WTC11 (cell line): ENCODE measurements around the gene UBAC2. TPM values are rescaled to one million over a fixed set of nuclear protein-coding genes. Genes with fewer than 3 reads are reported as not detected.

Experiments
- ATAC-seq: fragments of 200-7000 bp; cut with Tn5 transposase; 2 replicates; pipeline ENCODE4 v1.10.0; 2021; ENCODE audit warnings: mild to moderate bottlenecking, moderate library complexity
- CTCF ChIA-PET: fragments of 300-600 bp; sonication (Branson Sonifier 250); formaldehyde crosslinking; loops from one replicate; lab custom pipeline; 2021; ENCODE audit warnings: antibody characterized with exemption; lab: Charles Lee
- POLR2A ChIA-PET: fragments of 350-600 bp; sonication (Branson Sonifier 250); formaldehyde crosslinking; loops from one replicate; lab custom pipeline; 2021; ENCODE audit warnings: antibody characterized with exemption; lab: Charles Lee
- DNase-seq: peaks from one replicate; pipeline ENCODE4 v3.0.0; 2021; ENCODE audit warnings: low spot score
- H3K27ac Mint-ChIP-seq: 2 replicates; pipeline ENCODE4 v1.8.0; 2021; ENCODE audit warnings: mixed read lengths
- H3K27me3 Mint-ChIP-seq: 2 replicates; pipeline ENCODE4 v1.8.0; 2021; ENCODE audit warnings: low read depth, mild to moderate bottlenecking, moderate library complexity, mixed read lengths
- H3K36me3 Mint-ChIP-seq: 2 replicates; pipeline ENCODE4 v1.8.0; 2021; ENCODE audit warnings: mixed read lengths
- H3K4me1 Mint-ChIP-seq: 2 replicates; pipeline ENCODE4 v1.8.0; 2022; ENCODE audit warnings: mixed read lengths
- H3K4me3 Mint-ChIP-seq: 2 replicates; pipeline ENCODE4 v1.8.0; 2021; ENCODE audit warnings: mild to moderate bottlenecking, moderate library complexity, mixed read lengths
- H3K9me3 Mint-ChIP-seq: 2 replicates; pipeline ENCODE4 v1.8.0; 2021; ENCODE audit warnings: mixed read lengths
- CREM ChIP-seq: sonication (generic); formaldehyde crosslinking; IDR thresholded peaks from 2 replicates; pipeline ENCODE4 v1.8.1; 2022; ENCODE audit warnings: mild to moderate bottlenecking, missing genetic modification reagents, moderate library complexity
- NR3C1 ChIP-seq: sonication (generic); formaldehyde crosslinking; conservative IDR thresholded peaks from 2 replicates; pipeline ENCODE4 v1.8.1; 2023; ENCODE audit warnings: low read depth, mild to moderate bottlenecking, missing genetic modification reagents
- TEAD1 ChIP-seq: sonication (generic); formaldehyde crosslinking; IDR thresholded peaks from 2 replicates; pipeline ENCODE4 v1.8.0; 2022; ENCODE audit warnings: mild to moderate bottlenecking, missing genetic modification reagents
- TP53 ChIP-seq: sonication (generic); formaldehyde crosslinking; IDR thresholded peaks from 2 replicates; pipeline ENCODE4 v1.8.1; 2023; ENCODE audit warnings: mild to moderate bottlenecking, missing genetic modification reagents
- ZBTB21 ChIP-seq: sonication (generic); formaldehyde crosslinking; IDR thresholded peaks from 2 replicates; pipeline ENCODE4 v1.8.1; 2023; ENCODE audit warnings: mild to moderate bottlenecking, missing genetic modification reagents, borderline replicate concordance
- ZNF121 ChIP-seq: sonication (generic); formaldehyde crosslinking; IDR thresholded peaks from 2 replicates; pipeline ENCODE4 v1.8.0; 2023; ENCODE audit warnings: missing genetic modification reagents
- ZNF232 ChIP-seq: sonication (generic); formaldehyde crosslinking; IDR thresholded peaks from 2 replicates; pipeline ENCODE4 v1.8.0; 2022; ENCODE audit warnings: mild to moderate bottlenecking, missing genetic modification reagents
- ZNF263 ChIP-seq: sonication (generic); formaldehyde crosslinking; IDR thresholded peaks from 2 replicates; pipeline ENCODE4 v1.8.1; 2022; ENCODE audit warnings: low read depth, mild to moderate bottlenecking, moderate library complexity, missing genetic modification reagents
- total RNA-seq: library from RNA; stranded (reverse); gene quantifications from 3 replicates; pipeline ENCODE4 v1.2.3, GENCODE V29; 2021
- TF ChIP-seq, protein P1 (sequence below): sonication (generic); formaldehyde crosslinking; IDR thresholded peaks from 2 replicates; pipeline ENCODE4 v1.8.1; 2023; ENCODE audit warnings: mild to moderate bottlenecking, missing genetic modification reagents
- TF ChIP-seq, protein P2 (sequence below): sonication (generic); formaldehyde crosslinking; IDR thresholded peaks from 2 replicates; pipeline ENCODE4 v1.8.1; 2022; ENCODE audit warnings: low read depth, missing genetic modification reagents, borderline replicate concordance
- TF ChIP-seq, protein P3 (sequence below): fragments of 250-450 bp; sonication (Bioruptor Pico); IDR thresholded peaks from 2 replicates; pipeline ENCODE4 v2.1.2; 2022; ENCODE audit warnings: mild to moderate bottlenecking, moderate library complexity
- TF ChIP-seq, protein P4 (sequence below): sonication (generic); formaldehyde crosslinking; conservative IDR thresholded peaks from 2 replicates; pipeline ENCODE4 v1.8.1; 2023; ENCODE audit warnings: mild to moderate bottlenecking, low read depth, missing genetic modification reagents, moderate library complexity
- TF ChIP-seq, protein P5 (sequence below): sonication (generic); formaldehyde crosslinking; IDR thresholded peaks from 2 replicates; pipeline ENCODE4 v1.8.0; 2023; ENCODE audit warnings: missing genetic modification reagents, mild to moderate bottlenecking, borderline replicate concordance

Gene UBAC2
- total RNA-seq, 1 experiment from 2014 or later, result 64.7 TPM

DNA sequence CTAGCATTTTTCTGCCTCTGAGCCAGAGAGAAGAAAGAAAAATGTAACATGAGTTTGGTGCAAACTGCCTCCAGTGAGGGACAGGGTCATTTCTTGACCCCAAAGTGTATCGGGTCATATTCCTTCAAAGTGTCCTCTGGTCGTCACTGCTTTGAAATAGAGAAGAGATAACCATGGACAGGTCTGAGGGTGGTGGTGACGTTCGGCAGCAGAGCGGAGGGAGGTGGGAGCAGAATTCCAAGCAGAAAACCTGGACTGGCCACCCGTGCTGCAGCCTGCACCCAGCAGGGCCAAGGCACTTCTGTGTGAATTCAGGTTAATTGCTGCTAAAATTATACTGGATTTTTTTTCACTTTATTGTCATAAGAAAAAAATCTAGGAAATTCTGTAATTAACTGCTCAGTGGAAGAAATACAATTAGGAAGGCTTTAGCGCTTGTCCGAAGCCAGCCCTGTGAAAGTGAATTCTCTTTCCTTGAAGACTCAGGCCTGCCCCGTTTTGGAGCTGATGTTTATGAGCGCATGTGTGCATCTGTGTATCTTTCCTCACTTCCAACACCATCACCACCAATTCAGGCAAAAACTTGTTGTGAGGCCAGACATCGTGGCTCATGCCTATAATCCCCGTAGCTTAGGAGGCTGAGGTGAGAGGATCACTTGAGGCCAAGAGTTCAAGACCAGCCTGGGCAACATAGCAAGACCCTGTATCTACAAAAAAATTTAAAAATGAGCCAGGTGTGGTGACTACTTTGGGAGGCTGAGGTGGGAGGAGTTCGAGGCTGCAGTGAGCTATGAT lies 37.9 kb upstream of the UBAC2 start:
- Mint-ChIP-seq H3K36me3 (no peaks in the 10 kb centered on the region), H3K27ac (no peak overlapping the region), H3K4me3 (no peak overlapping the region), H3K27me3 (peaks cover 4% of the 10 kb centered on the region), H3K4me1 (no peaks in the 10 kb centered on the region), H3K9me3 (peaks cover 8% of the 10 kb centered on the region)
- ATAC-seq, result no peak
- TF ChIP-seq ZBTB21 (CRISPR knock-in tag), result no peak
- TF ChIP-seq, protein P1, sequence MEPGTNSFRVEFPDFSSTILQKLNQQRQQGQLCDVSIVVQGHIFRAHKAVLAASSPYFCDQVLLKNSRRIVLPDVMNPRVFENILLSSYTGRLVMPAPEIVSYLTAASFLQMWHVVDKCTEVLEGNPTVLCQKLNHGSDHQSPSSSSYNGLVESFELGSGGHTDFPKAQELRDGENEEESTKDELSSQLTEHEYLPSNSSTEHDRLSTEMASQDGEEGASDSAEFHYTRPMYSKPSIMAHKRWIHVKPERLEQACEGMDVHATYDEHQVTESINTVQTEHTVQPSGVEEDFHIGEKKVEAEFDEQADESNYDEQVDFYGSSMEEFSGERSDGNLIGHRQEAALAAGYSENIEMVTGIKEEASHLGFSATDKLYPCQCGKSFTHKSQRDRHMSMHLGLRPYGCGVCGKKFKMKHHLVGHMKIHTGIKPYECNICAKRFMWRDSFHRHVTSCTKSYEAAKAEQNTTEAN (CRISPR knock-in tag), result no peak
- peak; percentile 68; the same call in 1 of the 2 replicates for TF ChIP-seq ZNF121 (CRISPR knock-in tag)
- TF ChIP-seq NR3C1, result no peak
- no peak for TF ChIP-seq CREM
- CTCF ChIA-PET, result interaction anchor here (0.7 kb wide), 1 partner anchor 506 kb away, joined by 3 read pairs; no protein-coding TSS in a partner anchor
- POLR2A ChIA-PET, result no interaction called here
- no peak for DNase-seq

DNA sequence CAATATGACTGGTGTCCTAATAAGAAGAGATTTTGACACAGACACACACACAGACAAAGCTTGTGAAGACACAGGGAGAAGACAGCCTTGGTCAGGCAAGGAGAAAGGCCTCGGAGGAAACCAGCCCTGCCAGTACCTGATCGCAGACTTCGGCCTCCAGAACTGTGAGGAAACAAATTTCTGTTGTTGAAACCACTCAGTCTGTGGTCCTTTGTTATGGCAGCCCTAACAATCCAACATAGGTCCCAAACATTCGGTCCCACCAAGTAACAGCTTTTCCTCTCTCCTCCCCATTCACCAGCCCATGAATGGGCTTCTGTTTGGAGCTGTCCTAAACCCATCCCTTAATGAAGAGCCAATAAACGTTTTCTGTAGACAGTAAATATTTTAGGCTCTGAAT lies 36.4 kb upstream of the UBAC2 start:
- Mint-ChIP-seq H3K27me3 (peaks cover 10% of the 10 kb centered on the region), H3K9me3 (peaks cover 16% of the 10 kb centered on the region), H3K36me3 (no peaks in the 10 kb centered on the region), H3K4me3 (no peak overlapping the region), H3K4me1 (no peaks in the 10 kb centered on the region), H3K27ac (no peak overlapping the region)
- POLR2A ChIA-PET, result no interaction called here
- CTCF ChIA-PET, result interaction anchor here (0.8 kb wide), 1 partner anchor 101 kb away, joined by 3 read pairs; no protein-coding TSS in a partner anchor
- DNase-seq (no peak), ATAC-seq (no peak)
- TF ChIP-seq TEAD1 (no peak), ZNF121 (CRISPR knock-in tag) (no peak), ZNF263 (CRISPR knock-in tag) (no peak), TP53 (CRISPR knock-in tag) (no peak), ZNF232 (CRISPR knock-in tag) (no peak)
- TF ChIP-seq, protein P2, sequence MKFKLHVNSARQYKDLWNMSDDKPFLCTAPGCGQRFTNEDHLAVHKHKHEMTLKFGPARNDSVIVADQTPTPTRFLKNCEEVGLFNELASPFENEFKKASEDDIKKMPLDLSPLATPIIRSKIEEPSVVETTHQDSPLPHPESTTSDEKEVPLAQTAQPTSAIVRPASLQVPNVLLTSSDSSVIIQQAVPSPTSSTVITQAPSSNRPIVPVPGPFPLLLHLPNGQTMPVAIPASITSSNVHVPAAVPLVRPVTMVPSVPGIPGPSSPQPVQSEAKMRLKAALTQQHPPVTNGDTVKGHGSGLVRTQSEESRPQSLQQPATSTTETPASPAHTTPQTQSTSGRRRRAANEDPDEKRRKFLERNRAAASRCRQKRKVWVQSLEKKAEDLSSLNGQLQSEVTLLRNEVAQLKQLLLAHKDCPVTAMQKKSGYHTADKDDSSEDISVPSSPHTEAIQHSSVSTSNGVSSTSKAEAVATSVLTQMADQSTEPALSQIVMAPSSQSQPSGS (CRISPR knock-in tag), result no peak
- TF ChIP-seq, protein P3, sequence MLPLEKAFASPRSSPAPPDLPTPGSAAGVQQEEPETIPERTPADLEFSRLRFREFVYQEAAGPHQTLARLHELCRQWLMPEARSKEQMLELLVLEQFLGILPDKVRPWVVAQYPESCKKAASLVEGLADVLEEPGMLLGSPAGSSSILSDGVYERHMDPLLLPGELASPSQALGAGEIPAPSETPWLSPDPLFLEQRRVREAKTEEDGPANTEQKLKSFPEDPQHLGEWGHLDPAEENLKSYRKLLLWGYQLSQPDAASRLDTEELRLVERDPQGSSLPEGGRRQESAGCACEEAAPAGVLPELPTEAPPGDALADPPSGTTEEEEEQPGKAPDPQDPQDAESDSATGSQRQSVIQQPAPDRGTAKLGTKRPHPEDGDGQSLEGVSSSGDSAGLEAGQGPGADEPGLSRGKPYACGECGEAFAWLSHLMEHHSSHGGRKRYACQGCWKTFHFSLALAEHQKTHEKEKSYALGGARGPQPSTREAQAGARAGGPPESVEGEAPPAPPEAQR (CRISPR knock-in tag), result no peak
- TF ChIP-seq, protein P4, sequence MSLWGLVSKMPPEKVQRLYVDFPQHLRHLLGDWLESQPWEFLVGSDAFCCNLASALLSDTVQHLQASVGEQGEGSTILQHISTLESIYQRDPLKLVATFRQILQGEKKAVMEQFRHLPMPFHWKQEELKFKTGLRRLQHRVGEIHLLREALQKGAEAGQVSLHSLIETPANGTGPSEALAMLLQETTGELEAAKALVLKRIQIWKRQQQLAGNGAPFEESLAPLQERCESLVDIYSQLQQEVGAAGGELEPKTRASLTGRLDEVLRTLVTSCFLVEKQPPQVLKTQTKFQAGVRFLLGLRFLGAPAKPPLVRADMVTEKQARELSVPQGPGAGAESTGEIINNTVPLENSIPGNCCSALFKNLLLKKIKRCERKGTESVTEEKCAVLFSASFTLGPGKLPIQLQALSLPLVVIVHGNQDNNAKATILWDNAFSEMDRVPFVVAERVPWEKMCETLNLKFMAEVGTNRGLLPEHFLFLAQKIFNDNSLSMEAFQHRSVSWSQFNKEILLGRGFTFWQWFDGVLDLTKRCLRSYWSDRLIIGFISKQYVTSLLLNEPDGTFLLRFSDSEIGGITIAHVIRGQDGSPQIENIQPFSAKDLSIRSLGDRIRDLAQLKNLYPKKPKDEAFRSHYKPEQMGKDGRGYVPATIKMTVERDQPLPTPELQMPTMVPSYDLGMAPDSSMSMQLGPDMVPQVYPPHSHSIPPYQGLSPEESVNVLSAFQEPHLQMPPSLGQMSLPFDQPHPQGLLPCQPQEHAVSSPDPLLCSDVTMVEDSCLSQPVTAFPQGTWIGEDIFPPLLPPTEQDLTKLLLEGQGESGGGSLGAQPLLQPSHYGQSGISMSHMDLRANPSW (CRISPR knock-in tag), result no peak
- TF ChIP-seq, protein P5, sequence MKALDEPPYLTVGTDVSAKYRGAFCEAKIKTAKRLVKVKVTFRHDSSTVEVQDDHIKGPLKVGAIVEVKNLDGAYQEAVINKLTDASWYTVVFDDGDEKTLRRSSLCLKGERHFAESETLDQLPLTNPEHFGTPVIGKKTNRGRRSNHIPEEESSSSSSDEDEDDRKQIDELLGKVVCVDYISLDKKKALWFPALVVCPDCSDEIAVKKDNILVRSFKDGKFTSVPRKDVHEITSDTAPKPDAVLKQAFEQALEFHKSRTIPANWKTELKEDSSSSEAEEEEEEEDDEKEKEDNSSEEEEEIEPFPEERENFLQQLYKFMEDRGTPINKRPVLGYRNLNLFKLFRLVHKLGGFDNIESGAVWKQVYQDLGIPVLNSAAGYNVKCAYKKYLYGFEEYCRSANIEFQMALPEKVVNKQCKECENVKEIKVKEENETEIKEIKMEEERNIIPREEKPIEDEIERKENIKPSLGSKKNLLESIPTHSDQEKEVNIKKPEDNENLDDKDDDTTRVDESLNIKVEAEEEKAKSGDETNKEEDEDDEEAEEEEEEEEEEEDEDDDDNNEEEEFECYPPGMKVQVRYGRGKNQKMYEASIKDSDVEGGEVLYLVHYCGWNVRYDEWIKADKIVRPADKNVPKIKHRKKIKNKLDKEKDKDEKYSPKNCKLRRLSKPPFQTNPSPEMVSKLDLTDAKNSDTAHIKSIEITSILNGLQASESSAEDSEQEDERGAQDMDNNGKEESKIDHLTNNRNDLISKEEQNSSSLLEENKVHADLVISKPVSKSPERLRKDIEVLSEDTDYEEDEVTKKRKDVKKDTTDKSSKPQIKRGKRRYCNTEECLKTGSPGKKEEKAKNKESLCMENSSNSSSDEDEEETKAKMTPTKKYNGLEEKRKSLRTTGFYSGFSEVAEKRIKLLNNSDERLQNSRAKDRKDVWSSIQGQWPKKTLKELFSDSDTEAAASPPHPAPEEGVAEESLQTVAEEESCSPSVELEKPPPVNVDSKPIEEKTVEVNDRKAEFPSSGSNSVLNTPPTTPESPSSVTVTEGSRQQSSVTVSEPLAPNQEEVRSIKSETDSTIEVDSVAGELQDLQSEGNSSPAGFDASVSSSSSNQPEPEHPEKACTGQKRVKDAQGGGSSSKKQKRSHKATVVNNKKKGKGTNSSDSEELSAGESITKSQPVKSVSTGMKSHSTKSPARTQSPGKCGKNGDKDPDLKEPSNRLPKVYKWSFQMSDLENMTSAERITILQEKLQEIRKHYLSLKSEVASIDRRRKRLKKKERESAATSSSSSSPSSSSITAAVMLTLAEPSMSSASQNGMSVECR (CRISPR knock-in tag), result no peak
